HepG2 (cell line): ENCODE results near the gene PPP1CB. TPM values are rescaled to one million over a fixed set of nuclear protein-coding genes. Genes with fewer than 3 reads are reported as not detected.

Source experiments
- AGO1 ChIP-seq: fragments of 200-400 bp; formaldehyde crosslinking; IDR thresholded peaks from 2 replicates; pipeline ENCODE4 v1.6.1; 2017; ENCODE audit warnings: mild to moderate bottlenecking, low read depth, low read length, moderate library complexity; ENCODE audit not compliant: poor library complexity, severe bottlenecking
- BORCS8-MEF2B ChIP-seq: sonication (generic); formaldehyde crosslinking; IDR thresholded peaks from 2 replicates; pipeline ENCODE4 v1.8.0; 2022; ENCODE audit warnings: mild to moderate bottlenecking, missing genetic modification reagents
- DPF2 ChIP-seq: sonication (generic); formaldehyde crosslinking; IDR thresholded peaks from 2 replicates; pipeline ENCODE4 v1.4.0; 2020; ENCODE audit warnings: mild to moderate bottlenecking, low read depth, missing genetic modification reagents, borderline replicate concordance
- FOXC1 ChIP-seq: sonication (generic); formaldehyde crosslinking; IDR thresholded peaks from 2 replicates; pipeline ENCODE4 v1.8.0; 2022; ENCODE audit warnings: mild to moderate bottlenecking, missing genetic modification reagents, borderline replicate concordance
- JUND ChIP-seq: sonication (generic); formaldehyde crosslinking; IDR thresholded peaks from 2 replicates; pipeline ENCODE4 v1.8.0; 2022; ENCODE audit warnings: mild to moderate bottlenecking, missing genetic modification reagents
- MAFK ChIP-seq, 2 experiments: IDR thresholded peaks in 1 of 2; conservative IDR thresholded peaks in 1 of 2; 2 replicates each; pipeline ENCODE4 v1.6.1; 2011; ENCODE audit warnings: improper control_type of control experiment in 2 of 2, low read length in 2 of 2
- NFYB ChIP-seq: sonication (generic); formaldehyde crosslinking; IDR thresholded peaks from 2 replicates; pipeline ENCODE4 v1.4.0; 2020; ENCODE audit warnings: missing genetic modification reagents
- NR2F2 ChIP-seq: IDR thresholded peaks from 2 replicates; pipeline ENCODE4 v1.6.1; 2012; ENCODE audit warnings: low read depth, inconsistent platforms, borderline replicate concordance
- PHF20 ChIP-seq: sonication (generic); formaldehyde crosslinking; IDR thresholded peaks from 2 replicates; pipeline ENCODE4 v1.5.0; 2020; ENCODE audit warnings: mild to moderate bottlenecking, missing genetic modification reagents
- POLR2G ChIP-seq: fragments of 200-400 bp; formaldehyde crosslinking; IDR thresholded peaks from 2 replicates; pipeline ENCODE4 v1.6.1; 2018; ENCODE audit warnings: mild to moderate bottlenecking, low read depth, low read length, moderate library complexity
- ZNF260 ChIP-seq: sonication (generic); formaldehyde crosslinking; IDR thresholded peaks from 2 replicates; pipeline ENCODE4 v1.4.0; 2020; ENCODE audit warnings: missing genetic modification reagents, low read depth, mild to moderate bottlenecking, borderline replicate concordance
- ZNF296 ChIP-seq: sonication (generic); formaldehyde crosslinking; conservative IDR thresholded peaks from 2 replicates; pipeline ENCODE4 v1.5.0; 2020; ENCODE audit warnings: mild to moderate bottlenecking, missing genetic modification reagents
- ZNF331 ChIP-seq: sonication (generic); formaldehyde crosslinking; IDR thresholded peaks from 2 replicates; pipeline ENCODE4 v1.4.0; 2020; ENCODE audit warnings: missing genetic modification reagents
- ZNF33B ChIP-seq: sonication (generic); formaldehyde crosslinking; IDR thresholded peaks from 2 replicates; pipeline ENCODE4 v1.5.1; 2020; ENCODE audit warnings: mild to moderate bottlenecking, missing genetic modification reagents
- ZNF562 ChIP-seq: sonication (generic); formaldehyde crosslinking; IDR thresholded peaks from 2 replicates; pipeline ENCODE4 v1.8.0; 2022; ENCODE audit warnings: missing genetic modification reagents, borderline replicate concordance
- ZNF703 ChIP-seq: sonication (generic); formaldehyde crosslinking; IDR thresholded peaks from 2 replicates; pipeline ENCODE4 v1.5.1; 2020; ENCODE audit warnings: missing genetic modification reagents, mild to moderate bottlenecking, moderate library complexity, borderline replicate concordance
- ZNF746 ChIP-seq: sonication (generic); formaldehyde crosslinking; IDR thresholded peaks from 2 replicates; pipeline ENCODE4 v1.8.0; 2022; ENCODE audit warnings: mild to moderate bottlenecking, missing genetic modification reagents
- polyA plus RNA-seq, 8 experiments: library from polyadenylated mRNA; depleted of rRNA in 3 of 8; stranded (reverse) in 7 of 8; unstranded in 1 of 8; fragments of >200 nt; fragmentation: Illumina TruSeq in 4 of 8; extraction: Trizol in 4 of 8; gene quantifications; 2 replicates each; pipeline versions ENCODE4 v1.2.1 to v1.2.3, GENCODE V29; 2011 to 2016; ENCODE audit warnings: low read depth in 4 of 8, missing spikeins in 1 of 8, mixed read lengths in 1 of 8; ENCODE audit not compliant: insufficient read depth in 1 of 8
- total RNA-seq, 5 experiments: library from RNA; depleted of rRNA; stranded (reverse); fragments of >200 nt; fragmentation: Illumina TruSeq; extraction: Trizol; gene quantifications; 2 replicates each; pipeline ENCODE4 v1.2.3, GENCODE V29; 2016; ENCODE audit warnings: low read depth in 1 of 5
- TF ChIP-seq, protein P1 (sequence below): sonication (generic); formaldehyde crosslinking; IDR thresholded peaks from 2 replicates; pipeline ENCODE4 v1.4.0; 2020; ENCODE audit warnings: missing genetic modification reagents, borderline replicate concordance
- TF ChIP-seq, protein P2 (sequence below): sonication (generic); formaldehyde crosslinking; IDR thresholded peaks from 2 replicates; pipeline ENCODE4 v1.5.0; 2020; ENCODE audit warnings: mild to moderate bottlenecking, missing genetic modification reagents, moderate library complexity
- TF ChIP-seq, protein P3 (sequence below), 2 experiments: sonication (generic) in 1 of 2; formaldehyde crosslinking in 1 of 2; IDR thresholded peaks; 2 replicates each; pipeline versions ENCODE4 v1.4.0 to v1.6.1; 2018 to 2020; ENCODE audit warnings: missing genetic modification reagents in 2 of 2, borderline replicate concordance in 1 of 2, low read depth in 1 of 2, mild to moderate bottlenecking in 1 of 2, missing biosample characterization in 1 of 2
- TF ChIP-seq, protein P4 (sequence below): sonication (generic); formaldehyde crosslinking; IDR thresholded peaks from 2 replicates; pipeline ENCODE4 v1.4.0; 2020; ENCODE audit warnings: mild to moderate bottlenecking, missing genetic modification reagents
- TF ChIP-seq, protein P5 (sequence below): sonication (generic); formaldehyde crosslinking; conservative IDR thresholded peaks from 2 replicates; pipeline ENCODE4 v1.8.1; 2023; ENCODE audit warnings: missing genetic modification reagents

PPP1CB gene
- total and polyA plus RNA-seq, 2 of the 13 experiments (the other 11 are each of a cell fraction or from before 2014, with no cell fraction given) = 46.9 to 109 TPM

DNA sequence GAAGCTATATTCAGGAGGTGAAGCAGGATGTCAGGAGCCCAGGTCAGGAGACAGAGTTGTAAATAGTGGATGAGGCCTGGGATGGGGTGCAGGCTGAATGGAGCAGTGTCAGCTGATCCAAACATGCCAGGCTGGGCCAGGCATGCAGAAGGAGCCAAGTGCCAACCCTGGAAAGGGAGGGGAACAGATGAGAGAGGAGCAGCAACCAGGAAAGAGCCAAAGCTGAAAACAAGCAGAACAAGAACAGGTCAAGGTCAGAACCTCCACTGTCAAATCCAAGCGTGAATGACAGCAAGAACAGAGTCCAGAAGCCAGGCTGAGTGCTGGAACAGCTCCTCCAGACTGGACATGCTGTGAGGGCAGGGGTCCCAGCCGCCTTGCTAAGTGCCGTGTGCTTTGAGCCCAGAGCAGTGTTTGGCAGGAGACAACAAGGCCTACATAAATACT is 49.2 kb upstream of the PPP1CB start (continued):
- TF ChIP-seq, protein P1, sequence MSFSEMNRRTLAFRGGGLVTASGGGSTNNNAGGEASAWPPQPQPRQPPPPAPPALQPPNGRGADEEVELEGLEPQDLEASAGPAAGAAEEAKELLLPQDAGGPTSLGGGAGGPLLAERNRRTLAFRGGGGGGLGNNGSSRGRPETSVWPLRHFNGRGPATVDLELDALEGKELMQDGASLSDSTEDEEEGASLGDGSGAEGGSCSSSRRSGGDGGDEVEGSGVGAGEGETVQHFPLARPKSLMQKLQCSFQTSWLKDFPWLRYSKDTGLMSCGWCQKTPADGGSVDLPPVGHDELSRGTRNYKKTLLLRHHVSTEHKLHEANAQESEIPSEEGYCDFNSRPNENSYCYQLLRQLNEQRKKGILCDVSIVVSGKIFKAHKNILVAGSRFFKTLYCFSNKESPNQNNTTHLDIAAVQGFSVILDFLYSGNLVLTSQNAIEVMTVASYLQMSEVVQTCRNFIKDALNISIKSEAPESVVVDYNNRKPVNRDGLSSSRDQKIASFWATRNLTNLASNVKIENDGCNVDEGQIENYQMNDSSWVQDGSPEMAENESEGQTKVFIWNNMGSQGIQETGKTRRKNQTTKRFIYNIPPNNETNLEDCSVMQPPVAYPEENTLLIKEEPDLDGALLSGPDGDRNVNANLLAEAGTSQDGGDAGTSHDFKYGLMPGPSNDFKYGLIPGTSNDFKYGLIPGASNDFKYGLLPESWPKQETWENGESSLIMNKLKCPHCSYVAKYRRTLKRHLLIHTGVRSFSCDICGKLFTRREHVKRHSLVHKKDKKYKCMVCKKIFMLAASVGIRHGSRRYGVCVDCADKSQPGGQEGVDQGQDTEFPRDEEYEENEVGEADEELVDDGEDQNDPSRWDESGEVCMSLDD (CRISPR knock-in tag) = no peak
- no peak for TF ChIP-seq DPF2
- TF ChIP-seq ZNF746 (CRISPR knock-in tag) = no peak
- TF ChIP-seq, protein P2, sequence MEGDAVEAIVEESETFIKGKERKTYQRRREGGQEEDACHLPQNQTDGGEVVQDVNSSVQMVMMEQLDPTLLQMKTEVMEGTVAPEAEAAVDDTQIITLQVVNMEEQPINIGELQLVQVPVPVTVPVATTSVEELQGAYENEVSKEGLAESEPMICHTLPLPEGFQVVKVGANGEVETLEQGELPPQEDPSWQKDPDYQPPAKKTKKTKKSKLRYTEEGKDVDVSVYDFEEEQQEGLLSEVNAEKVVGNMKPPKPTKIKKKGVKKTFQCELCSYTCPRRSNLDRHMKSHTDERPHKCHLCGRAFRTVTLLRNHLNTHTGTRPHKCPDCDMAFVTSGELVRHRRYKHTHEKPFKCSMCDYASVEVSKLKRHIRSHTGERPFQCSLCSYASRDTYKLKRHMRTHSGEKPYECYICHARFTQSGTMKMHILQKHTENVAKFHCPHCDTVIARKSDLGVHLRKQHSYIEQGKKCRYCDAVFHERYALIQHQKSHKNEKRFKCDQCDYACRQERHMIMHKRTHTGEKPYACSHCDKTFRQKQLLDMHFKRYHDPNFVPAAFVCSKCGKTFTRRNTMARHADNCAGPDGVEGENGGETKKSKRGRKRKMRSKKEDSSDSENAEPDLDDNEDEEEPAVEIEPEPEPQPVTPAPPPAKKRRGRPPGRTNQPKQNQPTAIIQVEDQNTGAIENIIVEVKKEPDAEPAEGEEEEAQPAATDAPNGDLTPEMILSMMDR (CRISPR knock-in tag) = no peak
- TF ChIP-seq FOXC1 (CRISPR knock-in tag) = no peak; the same call in 1 of the 2 replicates
- TF ChIP-seq ZNF331 (CRISPR knock-in tag) = peak; percentile 54; the same call in 1 of the 2 replicates
- no peak for TF ChIP-seq BORCS8-MEF2B
- TF ChIP-seq ZNF260 (CRISPR knock-in tag) = no peak
- TF ChIP-seq NR2F2 = peak; percentile 58; the same call in 1 of the 2 replicates
- no peak for TF ChIP-seq ZNF296 (CRISPR knock-in tag)
- no peak for TF ChIP-seq POLR2G
- TF ChIP-seq JUND (CRISPR knock-in tag) = no peak
- TF ChIP-seq ZNF33B = no peak
- TF ChIP-seq PHF20 (CRISPR knock-in tag) = no peak
- TF ChIP-seq, protein P3, sequence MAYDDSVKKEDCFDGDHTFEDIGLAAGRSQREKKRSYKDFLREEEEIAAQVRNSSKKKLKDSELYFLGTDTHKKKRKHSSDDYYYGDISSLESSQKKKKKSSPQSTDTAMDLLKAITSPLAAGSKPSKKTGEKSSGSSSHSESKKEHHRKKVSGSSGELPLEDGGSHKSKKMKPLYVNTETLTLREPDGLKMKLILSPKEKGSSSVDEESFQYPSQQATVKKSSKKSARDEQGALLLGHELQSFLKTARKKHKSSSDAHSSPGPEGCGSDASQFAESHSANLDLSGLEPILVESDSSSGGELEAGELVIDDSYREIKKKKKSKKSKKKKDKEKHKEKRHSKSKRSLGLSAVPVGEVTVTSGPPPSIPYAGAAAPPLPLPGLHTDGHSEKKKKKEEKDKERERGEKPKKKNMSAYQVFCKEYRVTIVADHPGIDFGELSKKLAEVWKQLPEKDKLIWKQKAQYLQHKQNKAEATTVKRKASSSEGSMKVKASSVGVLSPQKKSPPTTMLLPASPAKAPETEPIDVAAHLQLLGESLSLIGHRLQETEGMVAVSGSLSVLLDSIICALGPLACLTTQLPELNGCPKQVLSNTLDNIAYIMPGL (CRISPR knock-in tag; IDR thresholded peaks at IDR 0.05; ENCODE audit: borderline replicate concordance in 1 of 2, low read depth in 1 of 2) = no peak
- no peak for TF ChIP-seq MAFK (conservative IDR thresholded peaks at IDR 0.05 in 1 of 2, IDR thresholded peaks at IDR 0.05 in 1 of 2; ENCODE audit: low read length in 2 of 2)
- TF ChIP-seq, protein P4, sequence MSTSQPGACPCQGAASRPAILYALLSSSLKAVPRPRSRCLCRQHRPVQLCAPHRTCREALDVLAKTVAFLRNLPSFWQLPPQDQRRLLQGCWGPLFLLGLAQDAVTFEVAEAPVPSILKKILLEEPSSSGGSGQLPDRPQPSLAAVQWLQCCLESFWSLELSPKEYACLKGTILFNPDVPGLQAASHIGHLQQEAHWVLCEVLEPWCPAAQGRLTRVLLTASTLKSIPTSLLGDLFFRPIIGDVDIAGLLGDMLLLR (CRISPR knock-in tag) = no peak
- no peak for TF ChIP-seq ZNF703 (CRISPR knock-in tag)
- TF ChIP-seq, protein P5, sequence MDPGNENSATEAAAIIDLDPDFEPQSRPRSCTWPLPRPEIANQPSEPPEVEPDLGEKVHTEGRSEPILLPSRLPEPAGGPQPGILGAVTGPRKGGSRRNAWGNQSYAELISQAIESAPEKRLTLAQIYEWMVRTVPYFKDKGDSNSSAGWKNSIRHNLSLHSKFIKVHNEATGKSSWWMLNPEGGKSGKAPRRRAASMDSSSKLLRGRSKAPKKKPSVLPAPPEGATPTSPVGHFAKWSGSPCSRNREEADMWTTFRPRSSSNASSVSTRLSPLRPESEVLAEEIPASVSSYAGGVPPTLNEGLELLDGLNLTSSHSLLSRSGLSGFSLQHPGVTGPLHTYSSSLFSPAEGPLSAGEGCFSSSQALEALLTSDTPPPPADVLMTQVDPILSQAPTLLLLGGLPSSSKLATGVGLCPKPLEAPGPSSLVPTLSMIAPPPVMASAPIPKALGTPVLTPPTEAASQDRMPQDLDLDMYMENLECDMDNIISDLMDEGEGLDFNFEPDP = no peak
- no peak for TF ChIP-seq AGO1
- TF ChIP-seq NFYB (CRISPR knock-in tag) = no peak
- no peak for TF ChIP-seq ZNF562 (CRISPR knock-in tag)
